Esophagus (tissue), 2 donors: ENCODE data around the gene NTN1. TPM values are rescaled to one million over a fixed set of nuclear protein-coding genes. Genes with fewer than 3 reads are reported as not detected.

Experiments
- H3K27ac ChIP-seq, 2 donors: one replicate each; pipeline ENCODE4 v1.5.1; 2013; ENCODE audit warnings: low read depth in 2 of 2, mild to moderate bottlenecking in 2 of 2, inconsistent platforms in 1 of 2, low read length in 1 of 2, moderate library complexity in 1 of 2
- H3K27me3 ChIP-seq, 2 donors: one replicate each; pipeline ENCODE4 v1.6.1; 2013; ENCODE audit warnings: low read length in 2 of 2, control low read depth in 1 of 2, mild to moderate bottlenecking in 1 of 2; ENCODE audit not compliant: insufficient read depth in 2 of 2, control insufficient read depth in 1 of 2
- H3K36me3 ChIP-seq, 2 donors: one replicate each; pipeline ENCODE4 v1.6.1; 2013; ENCODE audit warnings: low read length in 1 of 2; ENCODE audit not compliant: control insufficient read depth in 2 of 2, insufficient read depth in 2 of 2
- H3K4me1 ChIP-seq, 2 donors: one replicate each; pipeline ENCODE4 v1.6.1; 2013; ENCODE audit warnings: low read length in 1 of 2; ENCODE audit not compliant: control insufficient read depth in 2 of 2, insufficient read depth in 2 of 2
- H3K4me3 ChIP-seq, 2 donors: one replicate each; pipeline ENCODE4 v1.5.1; 2013; ENCODE audit warnings: low read length in 2 of 2, mild to moderate bottlenecking in 2 of 2, low read depth in 1 of 2, moderate library complexity in 1 of 2
- H3K9me3 ChIP-seq, 2 donors: one replicate each; pipeline ENCODE4 v1.6.1; 2013; ENCODE audit warnings: mild to moderate bottlenecking in 2 of 2, low read depth in 1 of 2, low read length in 1 of 2, moderate library complexity in 1 of 2; ENCODE audit not compliant: control insufficient read depth in 2 of 2, insufficient read depth in 1 of 2
- WGBS, 2 donors: extraction: QIAGEN DNeasy Blood & Tissue Kit; methylation state at CpG; one replicate each; pipeline ENCODE4 v1.1.7; 2013; 5-methylcytosine and 5-hydroxymethylcytosine counted together
- polyA plus RNA-seq, 2 donors: library from polyadenylated mRNA; stranded (reverse); fragments of 200-250 nt; gene quantifications; one replicate each; pipeline ENCODE4 v1.2.3, GENCODE V29; 2013
- donor health status: healthy with polysubstance abuse.
- donor health status: Bipolar disorder and iron deficiency.

Gene NTN1
- polyA plus RNA-seq, 2 donors, result 10.3 to 12.3 TPM

- H3K4me3 ChIP-seq, result peak overlapping the region; percentile 46 to 68
- no peaks in the 10 kb centered on the region for H3K27me3 ChIP-seq
- H3K27ac ChIP-seq, result peak overlapping the region; percentile 63 to 79
- 54 to 55% methylated on average over 20 of the region's 20 CpGs for WGBS, 2 donors
- peaks cover 0 to 3% of the 10 kb centered on the region in 2 donors for H3K36me3 ChIP-seq
- peaks cover 0 to 2% of the 10 kb centered on the region in 2 donors for H3K9me3 ChIP-seq
- peaks cover 5 to 20% of the 10 kb centered on the region in 2 donors for H3K4me1 ChIP-seq
Observed at GRCh38 chr17:9020096-9020823, 1.1 kb upstream of the NTN1 start.

GRCh38 chr17:9020824-9021157 lies 519 bp upstream of the NTN1 start:
- 1 to 3% methylated on average over 20 to 25 of the region's 25 CpGs for WGBS, 2 donors
- no peaks in the 10 kb centered on the region for H3K27me3 ChIP-seq
- H3K27ac ChIP-seq, result peak overlapping the region; percentile 63 to 79

GRCh38 chr17:9021992-9022572 lies 772 bp downstream of the NTN1 start:
- peaks cover 0 to 3% of the 10 kb centered on the region in 2 donors for H3K36me3 ChIP-seq
- peak overlapping the region; percentile 63 to 68 for H3K4me3 ChIP-seq
- H3K27ac ChIP-seq, result peak overlapping the region; percentile 63 to 79
- no peaks in the 10 kb centered on the region for H3K27me3 ChIP-seq
- 1% methylated on average over 31 to 79 of the region's 79 CpGs for WGBS, 2 donors
- peaks cover 5 to 20% of the 10 kb centered on the region in 2 donors for H3K4me1 ChIP-seq
- H3K9me3 ChIP-seq, result peaks cover 0 to 2% of the 10 kb centered on the region in 2 donors

More at GRCh38 chr17:9020824-9021157, 519 bp upstream of the NTN1 start:
- peaks cover 5 to 20% of the 10 kb centered on the region in 2 donors for H3K4me1 ChIP-seq
- peak overlapping the region; percentile 46 to 68 for H3K4me3 ChIP-seq
- H3K9me3 ChIP-seq, result peaks cover 0 to 2% of the 10 kb centered on the region in 2 donors
- peaks cover 0 to 3% of the 10 kb centered on the region in 2 donors for H3K36me3 ChIP-seq

- Histone ChIP-seq H3K27ac (peak overlapping the region; percentile 1 to 54), H3K27me3 (no peaks in the 10 kb centered on the region), H3K4me1 (peaks cover 5 to 20% of the 10 kb centered on the region in 2 donors), H3K36me3 (peaks cover 0 to 3% of the 10 kb centered on the region in 2 donors), H3K9me3 (peaks cover 0 to 2% of the 10 kb centered on the region in 2 donors), H3K4me3 (peak overlapping the region; percentile 63 to 68)
- WGBS, 2 donors, result 4 to 6% methylated on average over 81 to 106 of the region's 106 CpGs
Observed at GRCh38 chr17:9022573-9023391, 1.5 kb downstream of the NTN1 start.

GRCh38 chr17:9023392-9024218 lies 2.3 kb downstream of the NTN1 start:
- no peaks in the 10 kb centered on the region for H3K27me3 ChIP-seq
- peaks cover 0 to 2% of the 10 kb centered on the region in 2 donors for H3K9me3 ChIP-seq
- 21 to 23% methylated on average over 49 of the region's 49 CpGs for WGBS, 2 donors
- peak overlapping the region; percentile 63 to 68 for H3K4me3 ChIP-seq
- H3K4me1 ChIP-seq, result peaks cover 5 to 22% of the 10 kb centered on the region in 2 donors
- peaks cover 0 to 3% of the 10 kb centered on the region in 2 donors for H3K36me3 ChIP-seq
- peak overlapping the region; percentile 14 to 54 for H3K27ac ChIP-seq

- peaks cover 0 to 3% of the 10 kb centered on the region in 2 donors for H3K36me3 ChIP-seq
- H3K4me3 ChIP-seq, result peak overlapping the region in 1 of 2 donors; percentile 68
- peaks cover 5 to 22% of the 10 kb centered on the region in 2 donors for H3K4me1 ChIP-seq
- peaks cover 0 to 2% of the 10 kb centered on the region in 2 donors for H3K9me3 ChIP-seq
- WGBS, 2 donors, result 80 to 82% methylated on average over 14 of the region's 14 CpGs
- H3K27me3 ChIP-seq, result no peaks in the 10 kb centered on the region
- no peak overlapping the region for H3K27ac ChIP-seq
Observed at GRCh38 chr17:9024497-9024896, 3.2 kb downstream of the NTN1 start.

GRCh38 chr17:9026741-9027140 lies 5.4 kb downstream of the NTN1 start:
- H3K4me1 ChIP-seq, result peaks cover 5 to 18% of the 10 kb centered on the region in 2 donors
- no peak overlapping the region for H3K4me3 ChIP-seq
- 71 to 75% methylated on average over 8 of the region's 8 CpGs for WGBS, 2 donors
- H3K27ac ChIP-seq, result no peak overlapping the region
- H3K36me3 ChIP-seq, result peaks cover 0 to 3% of the 10 kb centered on the region in 2 donors
- peaks cover 0 to 2% of the 10 kb centered on the region in 2 donors for H3K9me3 ChIP-seq
- H3K27me3 ChIP-seq, result no peaks in the 10 kb centered on the region

GRCh38 chr17:9028202-9028987 lies 7.1 kb downstream of the NTN1 start:
- Histone ChIP-seq H3K9me3 (no peaks in the 10 kb centered on the region), H3K4me3 (no peak overlapping the region), H3K36me3 (peaks cover 0 to 3% of the 10 kb centered on the region in 2 donors), H3K27me3 (no peaks in the 10 kb centered on the region), H3K4me1 (peaks cover 2 to 5% of the 10 kb centered on the region in 2 donors), H3K27ac (peak overlapping the region; percentile 71 to 75)
- 58 to 65% methylated on average over 11 of the region's 11 CpGs for WGBS, 2 donors
